Amniotic stem cell (primary cell): ENCODE measurements around the gene CFAP74.

Source experiments
- DNase-seq: peaks from one replicate; lab custom pipeline; 2025; lab: John Stamatoyannopoulos, UW

Gene CFAP74

GRCh38 chr1:1873186-1873585 lies 130.4 kb downstream of the CFAP74 start:
- DNase-seq = no peak

GRCh38 chr1:1872329-1872994 lies 131.1 kb downstream of the CFAP74 start:
- no peak for DNase-seq
